GM19023 (cell line): ENCODE measurements around the gene AP3D1.
"Not testable (repeated sequence)": the region's sequence is repeated elsewhere in the genome, so short reads cannot be mapped to it uniquely, and the experiment has no call there.

Experiments
- ATAC-seq: cut with Tn5 transposase; IDR thresholded peaks from one replicate; pipeline ENCODE4 v1.9.1; 2021; ENCODE audit warnings: mild to moderate bottlenecking, moderate library complexity; ENCODE audit not compliant: unreplicated experiment

AP3D1 gene

GRCh38 chr19:2129892-2130770, 21.2 kb downstream of the AP3D1 start:
- no peak for ATAC-seq

GRCh38 chr19:2129486-2129885, 21.9 kb downstream of the AP3D1 start:
- no peak for ATAC-seq

- ATAC-seq, result no peak
Observed at GRCh38 chr19:2129022-2129421, 22.3 kb downstream of the AP3D1 start.

- not testable (repeated sequence) for ATAC-seq
Observed at GRCh38 chr19:2128252-2128651, 23.1 kb downstream of the AP3D1 start.

DNA sequence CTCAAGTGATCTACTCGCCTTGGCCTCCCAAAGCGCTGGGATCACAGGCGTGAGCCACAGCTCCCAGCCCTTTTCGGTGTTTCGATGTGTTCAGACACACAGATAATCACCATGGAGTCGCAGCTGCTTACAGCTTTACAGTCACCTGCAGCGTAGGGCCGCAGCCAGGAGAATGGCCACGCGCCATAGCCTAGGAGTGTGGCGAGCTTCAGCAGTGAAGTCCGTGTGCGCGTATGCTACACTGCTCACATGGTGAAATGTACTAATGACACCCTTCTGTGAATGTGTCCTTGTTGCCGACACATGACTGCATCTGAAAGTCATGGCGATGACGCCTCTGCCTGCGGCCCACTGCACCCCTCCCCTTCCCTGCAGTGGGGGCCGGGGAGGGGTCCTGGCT, 23.6 kb downstream of the AP3D1 start:
- no peak for ATAC-seq

GRCh38 chr19:2126879-2127518, 24.4 kb downstream of the AP3D1 start:
- no peak for ATAC-seq

GRCh38 chr19:2123682-2124387, 27.5 kb downstream of the AP3D1 start:
- ATAC-seq, result no peak

DNA sequence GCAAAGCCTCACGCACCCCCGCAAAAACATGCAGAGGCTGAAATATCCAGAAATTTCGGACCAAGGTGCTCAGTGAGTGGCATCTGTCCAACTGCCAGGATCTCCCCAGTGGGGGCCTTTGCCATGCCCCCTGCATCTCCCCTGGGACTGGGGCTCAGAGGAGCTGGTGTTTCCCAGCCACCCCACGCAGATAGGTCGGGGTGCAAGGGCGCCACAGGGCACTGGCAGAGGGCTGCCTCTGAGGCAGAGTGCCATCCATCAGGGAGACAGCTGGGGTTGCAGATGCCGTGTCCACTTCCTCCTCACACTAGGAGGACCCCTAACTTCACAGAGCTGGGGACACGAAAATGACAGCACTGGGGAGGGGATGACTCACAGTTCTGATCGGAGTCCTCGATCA, 28.4 kb downstream of the AP3D1 start:
- ATAC-seq, result no peak

DNA sequence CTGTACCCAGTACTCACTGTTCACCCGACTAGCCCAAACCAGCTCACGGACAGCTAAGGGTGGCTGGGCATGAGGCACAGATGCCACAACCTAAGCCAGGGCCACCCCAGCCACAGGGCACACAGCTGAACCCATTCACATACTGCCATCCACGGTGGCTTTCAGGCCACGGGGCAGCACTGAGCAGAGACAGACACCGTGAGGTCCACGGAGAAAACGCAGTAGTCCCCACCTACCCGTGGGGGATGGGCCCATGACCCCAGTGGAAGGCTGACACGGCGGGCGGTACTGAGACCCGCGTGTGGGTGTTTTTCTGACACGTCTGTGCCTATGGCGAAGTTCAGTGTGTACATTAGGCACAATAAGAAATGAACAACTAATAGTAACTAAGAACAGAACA, 29.1 kb downstream of the AP3D1 start:
- ATAC-seq, result no peak

- no peak for ATAC-seq
Observed at GRCh38 chr19:2121416-2122051, 29.8 kb downstream of the AP3D1 start.

- no peak for ATAC-seq
Observed at GRCh38 chr19:2120821-2121220, 30.5 kb downstream of the AP3D1 start.

- no peak for ATAC-seq
Observed at GRCh38 chr19:2119921-2120785, 31.2 kb downstream of the AP3D1 start.

DNA sequence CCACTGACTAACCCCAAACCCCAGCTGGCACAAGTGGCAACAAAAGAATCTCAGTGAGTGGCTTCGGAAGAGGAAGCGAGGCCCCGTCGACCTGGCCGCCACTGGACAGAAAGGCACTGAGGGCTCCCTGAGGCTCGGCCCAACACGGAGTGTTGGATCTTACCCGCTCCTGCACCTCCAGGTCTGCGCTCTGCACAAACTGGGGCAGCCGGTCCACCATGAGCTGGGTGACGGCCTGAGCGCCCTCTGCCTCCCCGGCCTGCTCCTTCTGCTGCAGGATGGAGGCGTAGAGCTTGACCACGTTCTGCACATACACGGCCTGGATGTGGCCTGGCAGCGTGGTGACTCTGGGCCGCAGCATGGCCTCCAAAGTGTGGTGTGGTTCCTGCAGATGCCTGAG, 32.9 kb downstream of the AP3D1 start:
- no peak for ATAC-seq

DNA sequence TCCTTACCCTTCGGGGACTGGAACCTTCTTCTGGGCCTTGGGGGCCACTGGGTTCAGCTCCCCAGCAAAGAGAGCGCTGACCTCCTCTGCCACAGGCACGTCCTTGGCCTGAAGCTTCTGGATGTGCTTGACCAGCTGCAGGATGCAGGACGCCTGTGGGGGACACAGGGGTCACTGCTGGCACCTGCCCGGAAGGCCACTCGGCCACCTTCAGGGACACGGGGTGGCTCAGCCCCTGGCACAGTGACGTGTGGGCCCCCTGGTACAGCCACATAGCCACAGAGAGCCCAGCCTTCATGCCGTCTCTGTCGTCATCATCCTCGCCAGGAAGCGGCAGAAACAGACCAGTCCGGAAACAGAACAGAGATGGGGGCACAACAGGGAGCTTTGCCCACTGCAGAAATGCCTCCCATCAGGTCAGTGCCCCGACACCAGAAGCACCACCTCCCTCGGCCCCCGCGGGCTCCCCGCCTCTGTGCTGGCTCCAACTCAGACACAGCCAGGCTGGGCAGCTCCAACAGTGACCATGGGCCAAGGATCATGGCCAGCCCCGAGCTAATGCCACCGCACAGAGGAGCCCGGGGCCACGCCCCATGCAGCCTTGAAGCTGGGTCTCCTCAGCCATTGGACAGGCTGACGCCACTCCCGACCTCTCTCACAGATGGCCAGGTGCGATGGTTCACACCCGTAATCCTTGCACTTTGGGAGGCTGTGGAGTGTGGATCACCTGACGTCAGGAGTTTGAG, 34.0 kb downstream of the AP3D1 start:
- no peak for ATAC-seq

GRCh38 chr19:2116507-2116906, 34.9 kb downstream of the AP3D1 start:
- ATAC-seq, result no peak

GRCh38 chr19:2115911-2116426, 35.4 kb downstream of the AP3D1 start:
- no peak for ATAC-seq

GRCh38 chr19:2115324-2115723, 36.0 kb downstream of the AP3D1 start:
- ATAC-seq, result no peak

DNA sequence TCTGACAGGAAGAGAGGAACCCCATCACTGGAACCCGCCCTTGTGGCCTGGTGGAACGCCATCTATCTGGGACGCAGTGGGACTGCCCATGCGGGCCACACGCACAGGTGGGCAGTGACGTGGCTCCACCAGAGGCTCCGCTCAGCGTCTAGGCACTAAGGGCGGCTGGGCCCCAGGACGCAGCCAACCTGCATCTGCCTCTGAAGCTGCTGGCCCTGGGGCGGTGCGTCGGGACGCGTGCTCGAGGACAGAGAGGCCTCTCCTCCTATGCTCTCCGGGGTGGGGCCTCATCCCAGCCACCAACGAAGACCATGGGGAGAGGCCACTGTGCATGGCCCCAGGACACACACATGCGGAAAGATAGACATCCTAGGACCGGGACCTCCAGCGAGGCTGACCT, 36.5 kb downstream of the AP3D1 start:
- no peak for ATAC-seq

DNA sequence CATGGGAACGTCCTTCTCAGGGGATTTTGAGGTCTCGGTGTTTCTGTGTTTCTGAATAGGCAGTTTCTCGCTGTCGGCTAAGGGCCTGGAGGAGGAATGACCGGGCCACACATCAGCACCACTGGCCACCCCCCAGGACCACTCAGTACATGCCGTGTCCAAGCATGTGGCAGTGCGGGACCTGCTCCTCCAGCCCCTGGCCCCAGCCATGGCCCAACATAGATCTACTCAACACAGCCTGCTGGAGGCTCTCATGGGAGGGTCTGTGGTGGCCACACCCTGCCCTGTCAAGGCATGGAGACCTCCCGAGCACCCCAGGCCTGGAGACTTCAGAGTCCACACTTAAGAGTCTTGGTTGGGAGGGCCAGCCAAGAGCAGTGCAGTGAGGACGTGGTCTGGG, 37.1 kb downstream of the AP3D1 start:
- no peak for ATAC-seq
